ELR (cell line): ENCODE measurements around the gene RASSF3.
A peak's percentile ranks its signal among the peaks of the same experiment; 100 is the strongest.

Experiments used
- DNase-seq: peaks from one replicate; pipeline ENCODE4 v3.0.0-alpha.2; 2015; ENCODE audit warnings: low read depth

The RASSF3 gene

DNA sequence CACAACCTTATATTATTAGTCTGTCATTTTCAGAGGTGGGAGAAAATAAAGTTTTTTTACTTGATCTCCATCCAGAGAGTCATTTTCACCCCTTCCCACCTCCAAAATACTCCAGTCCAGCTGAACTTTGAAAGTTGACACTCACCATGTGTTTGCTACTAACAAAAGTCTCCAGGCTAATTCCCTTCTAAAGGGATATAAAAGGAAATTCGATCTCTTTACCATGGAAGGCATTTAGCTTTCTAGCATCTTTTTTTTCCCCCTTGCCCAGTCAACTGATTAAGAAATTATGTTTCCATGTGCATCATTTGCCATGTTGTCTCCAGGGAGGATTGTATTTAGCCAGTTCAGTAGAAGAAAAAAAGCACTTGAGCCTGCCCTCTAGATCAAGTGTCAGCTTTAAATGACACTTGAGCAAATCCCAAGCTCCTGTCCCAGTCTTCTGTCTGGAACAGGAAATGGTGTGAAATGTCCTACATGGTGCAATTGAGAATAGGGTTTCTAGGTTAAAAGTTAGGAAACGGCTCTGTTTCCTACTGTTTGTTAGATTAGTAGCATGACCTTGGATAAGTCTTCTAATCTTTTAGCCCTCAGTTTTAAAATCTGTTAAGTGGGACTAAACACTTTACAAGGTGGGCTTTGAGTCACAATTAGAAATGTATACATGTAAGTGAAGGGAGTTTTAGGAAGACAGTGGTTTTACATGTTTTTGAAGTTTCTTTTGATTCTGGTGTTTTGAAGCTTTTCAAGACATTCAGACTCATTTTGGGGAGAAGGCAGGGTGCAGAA is 81.7 kb downstream of the RASSF3 start:
- DNase-seq: no peak

- DNase-seq: no peak
Measured at GRCh38 chr12:64694130-64695040, 84.1 kb downstream of the RASSF3 start.

GRCh38 chr12:64695550-64695949 is 85.3 kb downstream of the RASSF3 start:
- DNase-seq: no peak

GRCh38 chr12:64696080-64696741 is 85.9 kb downstream of the RASSF3 start:
- peak; percentile 66 for DNase-seq

DNA sequence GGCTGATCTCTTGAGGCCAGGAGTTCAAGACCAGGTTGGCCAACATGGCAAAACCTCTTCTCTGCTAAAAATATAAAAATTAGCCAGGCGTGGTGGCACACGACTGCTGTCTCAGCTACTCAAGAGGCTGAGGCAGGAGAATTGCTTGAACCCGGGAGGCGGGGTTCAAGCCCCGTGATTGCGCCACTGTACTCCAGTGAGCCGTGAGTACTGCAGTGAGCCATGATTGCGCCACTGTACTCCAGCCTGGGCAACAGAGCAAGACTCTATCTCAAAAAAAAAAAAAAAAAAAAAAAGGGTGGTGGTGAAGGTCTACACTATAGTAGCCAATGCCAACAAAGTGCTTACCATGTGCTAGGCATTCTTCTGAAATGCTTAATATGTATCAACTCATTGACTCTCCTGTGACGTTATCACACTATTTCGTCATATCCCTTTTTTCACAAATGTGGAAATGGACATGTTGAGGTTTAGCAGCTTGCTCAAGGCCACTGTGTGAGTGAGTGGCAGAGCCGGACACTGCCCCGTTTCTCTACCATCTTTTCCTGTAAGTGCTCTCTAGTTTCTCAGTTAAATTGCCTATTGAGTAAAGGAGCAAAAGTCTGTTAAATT is 89.3 kb downstream of the RASSF3 start:
- no peak for DNase-seq

- DNase-seq: no peak
Measured at GRCh38 chr12:64700532-64700931, 90.2 kb downstream of the RASSF3 start.

- DNase-seq: no peak
Measured at GRCh38 chr12:64701283-64701682, 91.0 kb downstream of the RASSF3 start.

DNA sequence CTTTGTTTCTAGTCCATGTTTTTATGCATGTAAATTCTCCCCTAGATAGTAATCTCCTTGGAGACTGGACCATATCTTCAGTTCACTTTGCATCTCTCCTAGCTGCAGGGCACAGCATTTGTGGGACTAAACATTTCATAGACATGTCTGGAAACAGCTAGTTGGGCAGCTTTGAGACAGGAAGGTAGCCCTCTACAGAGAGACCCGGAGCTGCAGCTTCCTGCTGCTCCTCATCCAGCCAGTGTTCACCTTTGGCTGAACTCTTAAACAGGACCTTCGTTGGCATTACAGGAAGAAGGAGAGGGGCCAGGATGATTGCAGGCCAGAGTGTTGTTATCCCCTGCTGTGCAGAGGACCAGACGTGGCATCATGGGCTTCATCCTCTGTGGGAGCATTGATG is 96.0 kb downstream of the RASSF3 start:
- no peak for DNase-seq

DNA sequence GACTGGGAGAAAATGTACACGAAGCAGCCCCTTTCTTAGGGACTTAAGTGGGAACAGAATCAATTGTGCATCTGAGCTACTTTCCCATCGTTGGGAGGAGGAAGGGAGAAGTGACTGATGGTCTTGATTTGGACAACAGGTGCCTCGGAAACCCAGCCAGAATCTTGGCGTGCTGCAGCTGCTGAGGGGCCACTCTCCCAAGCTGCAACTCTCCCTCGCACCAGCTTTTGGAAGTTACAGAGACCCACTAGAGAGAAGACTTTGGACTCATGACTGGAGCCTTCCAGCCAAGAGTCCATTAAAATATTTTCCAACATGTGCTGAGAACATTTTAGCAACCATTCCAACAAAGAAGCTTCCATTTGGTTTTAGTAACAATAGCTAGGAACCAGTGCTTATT is 96.6 kb downstream of the RASSF3 start:
- no peak for DNase-seq

GRCh38 chr12:64707362-64707761 is 97.1 kb downstream of the RASSF3 start:
- no peak for DNase-seq

GRCh38 chr12:64707926-64708325 is 97.6 kb downstream of the RASSF3 start:
- DNase-seq: no peak

DNA sequence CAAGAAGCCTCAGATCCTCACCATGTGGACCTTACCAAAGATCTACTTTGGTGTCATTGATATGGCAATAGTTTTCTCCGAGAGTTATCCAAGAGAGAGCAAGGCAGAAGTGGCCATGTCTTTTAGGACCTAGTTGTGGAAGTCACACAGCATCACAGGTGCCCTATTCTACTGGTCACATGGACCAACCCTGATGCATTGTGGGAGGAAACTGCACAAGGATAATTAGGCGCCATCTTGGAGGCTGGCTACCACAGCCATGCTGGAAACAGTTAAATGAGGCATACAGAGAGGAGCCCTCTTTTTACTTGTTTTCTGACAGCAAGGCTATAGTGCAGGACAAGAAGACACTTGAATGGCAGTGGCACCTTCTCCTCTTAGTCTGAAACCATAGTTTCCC is 99.1 kb downstream of the RASSF3 start:
- DNase-seq: no peak

- no peak for DNase-seq
Measured at GRCh38 chr12:64713376-64713775, 103.1 kb downstream of the RASSF3 start.

DNA sequence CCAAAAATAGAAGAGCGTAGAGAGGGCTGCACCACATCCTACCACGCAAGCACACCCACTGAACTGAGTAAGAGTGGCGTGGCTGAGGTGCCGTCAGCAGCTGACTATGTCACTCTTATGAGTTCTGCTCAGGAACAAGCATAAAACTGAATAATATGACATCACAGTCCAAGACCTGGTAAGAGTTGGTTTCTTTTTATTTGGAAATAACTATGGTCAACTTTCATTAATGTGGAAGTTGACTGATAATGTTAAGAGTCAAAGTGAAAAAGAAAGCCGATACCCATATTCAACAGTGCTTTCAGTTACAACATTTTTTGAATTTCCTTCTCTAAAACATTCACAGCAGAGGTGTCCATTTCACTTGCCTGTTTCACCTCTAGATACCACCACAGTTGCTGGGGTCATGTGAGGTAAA is 104.3 kb downstream of the RASSF3 start:
- no peak for DNase-seq

- DNase-seq: no peak
Measured at GRCh38 chr12:64716371-64716770, 106.1 kb downstream of the RASSF3 start.

DNA sequence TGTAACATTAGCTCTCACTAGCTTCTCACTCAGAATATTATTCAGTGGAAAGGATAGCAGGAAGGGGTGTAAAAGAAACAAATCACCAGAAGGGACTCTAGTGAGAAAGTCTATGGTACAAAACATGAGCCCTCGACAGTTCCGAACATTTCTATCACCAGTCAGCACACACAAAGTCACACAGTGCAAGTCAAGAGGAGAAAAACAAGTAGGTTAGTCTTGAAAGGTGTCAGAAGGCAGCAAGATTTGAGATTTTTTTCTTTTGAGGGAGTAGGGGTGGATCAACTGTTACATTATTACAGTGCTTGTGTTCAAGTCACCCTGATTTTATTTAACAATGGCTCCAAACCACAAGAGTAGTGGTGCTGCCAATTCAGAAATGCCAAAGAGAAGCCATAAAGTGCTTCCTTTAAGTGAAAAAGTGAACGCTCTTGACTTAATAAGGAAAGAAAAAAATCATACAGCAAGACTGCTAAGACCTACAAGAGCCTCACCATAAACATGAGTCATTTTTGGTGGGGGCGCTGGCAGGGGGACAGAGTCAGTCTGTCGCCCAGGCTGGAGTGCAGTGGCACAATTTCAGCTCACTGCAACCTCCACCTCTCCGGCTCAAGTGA is 106.7 kb downstream of the RASSF3 start:
- no peak for DNase-seq

DNA sequence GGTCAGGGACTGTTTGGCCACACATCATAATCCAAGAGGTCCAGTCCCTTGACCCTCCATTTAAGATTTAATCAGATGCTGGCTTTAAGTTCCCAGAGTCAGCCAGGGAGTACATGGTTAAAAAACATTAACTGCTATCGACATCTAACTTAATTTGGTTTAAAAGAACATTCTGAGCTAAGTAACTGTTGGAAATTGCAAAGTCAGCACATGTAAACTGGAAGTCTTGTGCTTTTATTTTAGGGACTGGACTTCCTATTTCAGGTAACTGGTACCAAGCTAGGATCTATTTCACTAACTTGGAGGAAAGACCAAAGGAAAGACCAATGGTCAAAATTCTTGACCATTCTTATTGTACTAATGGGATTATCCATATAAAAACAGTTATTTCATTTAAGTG is 108.4 kb downstream of the RASSF3 start:
- DNase-seq: no peak

GRCh38 chr12:64720884-64721283 is 110.6 kb downstream of the RASSF3 start:
- no peak for DNase-seq

GRCh38 chr12:64722835-64723234 is 112.5 kb downstream of the RASSF3 start:
- DNase-seq: no peak

DNA sequence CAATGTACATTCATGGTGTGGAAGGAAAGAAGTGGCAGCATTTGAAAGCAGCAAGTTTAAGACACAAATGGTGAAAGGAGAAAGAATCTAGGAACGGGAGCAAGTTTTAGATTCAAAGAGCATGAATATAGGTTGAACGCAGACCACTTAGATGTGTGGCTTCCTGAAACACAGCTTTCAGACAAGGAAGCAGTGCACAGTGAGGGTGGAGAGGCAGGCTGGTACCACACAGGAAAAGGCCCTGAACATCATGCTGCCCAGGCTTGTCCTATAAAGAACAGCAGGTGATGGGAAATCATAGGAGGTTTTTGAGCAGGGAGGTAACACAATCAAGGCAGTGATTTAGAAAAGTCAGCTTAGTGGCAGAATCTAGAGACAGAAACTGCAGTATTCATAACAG is 113.3 kb downstream of the RASSF3 start:
- no peak for DNase-seq

DNA sequence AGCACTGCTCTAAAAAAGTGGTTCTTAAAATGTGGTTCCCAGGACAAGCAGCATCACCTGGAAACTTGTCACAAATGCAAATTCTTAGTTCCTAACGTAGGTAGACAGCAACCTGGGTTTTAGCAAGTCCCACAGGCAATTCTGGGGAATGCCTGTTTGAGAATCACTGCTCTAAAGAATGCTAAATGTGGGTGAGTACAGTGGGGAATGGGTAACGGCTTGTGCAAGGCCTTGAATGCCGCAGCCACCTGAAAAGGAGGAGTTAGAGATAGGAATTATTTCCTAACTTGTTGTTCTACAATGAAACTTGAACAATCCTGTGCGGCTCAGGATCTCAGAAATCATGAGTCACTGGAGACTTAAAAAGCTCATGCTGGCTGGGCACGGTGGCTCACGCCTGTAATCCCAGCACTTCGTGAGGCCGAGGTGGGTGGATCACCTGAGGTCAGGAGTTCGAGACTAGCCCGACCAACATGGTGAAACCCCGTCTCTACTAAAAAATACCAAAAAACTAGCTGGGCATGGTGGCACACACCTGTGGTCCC is 114.0 kb downstream of the RASSF3 start:
- DNase-seq: no peak
